B cell (primary cell): Measurements from ENCODE around the gene DDX54. TPM values are rescaled to one million over a fixed set of nuclear protein-coding genes. Genes with fewer than 3 reads are reported as not detected.

Experiments
- ATAC-seq: fragments of 200-7000 bp; cut with Tn5 transposase; one replicate; pipeline ENCODE4 v1.10.0; 2021; ENCODE audit warnings: low read depth, mild to moderate bottlenecking, moderate number of reproducible peaks, moderate library complexity
- CTCF ChIA-PET: fragments of 350-600 bp; sonication (Branson Sonifier 250); formaldehyde crosslinking; loops from one replicate; lab custom pipeline; 2021; ENCODE audit warnings: antibody characterized with exemption, inconsistent platforms; lab: Charles Lee
- POLR2A ChIA-PET: fragments of 350-600 bp; sonication (Branson Sonifier 250); formaldehyde crosslinking; loops from one replicate; lab custom pipeline; 2021; ENCODE audit warnings: antibody characterized with exemption; lab: Charles Lee
- DNase-seq: peaks from one replicate; pipeline ENCODE4 v3.0.0; 2013
- H2AFZ ChIP-seq: 2 replicates; pipeline ENCODE4 v1.6.1; 2012; ENCODE audit warnings: mild to moderate bottlenecking, low read depth, low read length; ENCODE audit not compliant: insufficient read depth, poor library complexity, severe bottlenecking
- H3K27ac ChIP-seq, 2 donors: 1 replicate in 1 of 2; 2 replicates in 1 of 2; pipeline ENCODE4 v1.5.1; 2012 to 2013; ENCODE audit warnings: low read length in 2 of 2, mild to moderate bottlenecking in 2 of 2, moderate library complexity in 1 of 2
- H3K27me3 ChIP-seq, 4 experiments: fragments of 200-600 bp in 1 of 4; sonication (generic) in 1 of 4; replicated peaks in 1 of 4; 1 replicate in 2 of 4; 2 replicates in 2 of 4; pipeline versions ENCODE4 v1.6.1 to v1.7.0; 2013 to 2016; ENCODE audit warnings: low read length in 3 of 4, mild to moderate bottlenecking in 2 of 4, mixed read lengths in 1 of 4, moderate library complexity in 1 of 4; ENCODE audit not compliant: insufficient read depth in 4 of 4, control insufficient read depth in 3 of 4; ENCODE audit errors: control extremely low read depth in 1 of 4
- H3K36me3 ChIP-seq, 2 experiments: replicated peaks in 1 of 2; 1 replicate in 1 of 2; 2 replicates in 1 of 2; pipeline versions ENCODE4 v1.6.1 to v1.7.1; 2013; ENCODE audit warnings: low read length in 1 of 2; ENCODE audit not compliant: insufficient read depth in 2 of 2, control insufficient read depth in 1 of 2; ENCODE audit errors: control extremely low read depth in 1 of 2, extremely low read depth in 1 of 2
- H3K4me1 ChIP-seq, 2 donors: fragments of 200-600 bp in 1 of 2; sonication (generic) in 1 of 2; 1 replicate in 1 of 2; 2 replicates in 1 of 2; pipeline versions ENCODE4 v1.5.1 to v1.6.1; 2013 to 2017; ENCODE audit warnings: low read length in 2 of 2; ENCODE audit not compliant: control insufficient read depth in 2 of 2, insufficient read depth in 2 of 2
- H3K4me2 ChIP-seq: replicated peaks from 2 replicates; pipeline ENCODE3; 2012; ENCODE audit warnings: mild to moderate bottlenecking, low read depth, low read length; ENCODE audit not compliant: poor library complexity, severe bottlenecking
- H3K4me3 ChIP-seq, 5 experiments: fragments of 200-600 bp in 1 of 5; sonication (generic) in 1 of 5; 1 replicate in 3 of 5; 2 replicates in 2 of 5; pipeline versions ENCODE4 v1.5.1 to v1.7.0; 2011 to 2016; ENCODE audit warnings: low read length in 4 of 5, mild to moderate bottlenecking in 4 of 5, low read depth in 2 of 5, control low read depth in 1 of 5, moderate library complexity in 1 of 5; ENCODE audit not compliant: insufficient read depth in 1 of 5; ENCODE audit errors: control extremely low read depth in 1 of 5, extremely low read depth in 1 of 5
- H3K79me2 ChIP-seq: fragments of 200-600 bp; sonication (generic); one replicate; pipeline ENCODE4 v1.6.0; 2016; ENCODE audit warnings: low read length; ENCODE audit not compliant: control insufficient read depth, insufficient read depth
- H3K9ac ChIP-seq: fragments of 200-600 bp; sonication (generic); 2 replicates; pipeline ENCODE4 v1.6.1; 2017; ENCODE audit warnings: mild to moderate bottlenecking, low read length, moderate library complexity
- H3K9me3 ChIP-seq, 3 donors: one replicate each; pipeline versions ENCODE4 v1.6.1 to v1.7.1; 2013; ENCODE audit warnings: low read length in 2 of 3; ENCODE audit not compliant: control insufficient read depth in 2 of 3, insufficient read depth in 1 of 3; ENCODE audit errors: control extremely low read depth in 1 of 3
- H4K20me1 ChIP-seq: 2 replicates; pipeline ENCODE4 v1.6.0; 2012; ENCODE audit warnings: mild to moderate bottlenecking, low read length; ENCODE audit not compliant: insufficient read depth, control insufficient read depth, poor library complexity, severe bottlenecking
- H3K27ac Mint-ChIP-seq: one replicate; pipeline ENCODE4 v1.8.0; 2021; ENCODE audit warnings: mixed read lengths
- H3K27me3 Mint-ChIP-seq: one replicate; pipeline ENCODE4 v1.8.0; 2021; ENCODE audit warnings: mixed read lengths
- H3K4me1 Mint-ChIP-seq: one replicate; pipeline ENCODE4 v1.8.0; 2021; ENCODE audit warnings: mixed read lengths
- H3K4me3 Mint-ChIP-seq: one replicate; pipeline ENCODE4 v1.8.0; 2021; ENCODE audit warnings: mixed read lengths
- H3K9me3 Mint-ChIP-seq: one replicate; pipeline ENCODE4 v1.8.0; 2022; ENCODE audit warnings: mixed read lengths; ENCODE audit not compliant: insufficient read depth
- EZH2 ChIP-seq: IDR thresholded peaks from 2 replicates; pipeline ENCODE4 v1.6.1; 2012; ENCODE audit warnings: borderline replicate concordance, low read depth, mild to moderate bottlenecking, moderate library complexity, low read length; ENCODE audit not compliant: insufficient read depth, poor library complexity, severe bottlenecking
- WGBS: methylation state at CpG from one replicate; pipeline ENCODE4 v1.1.5; 2013; ENCODE audit warnings: missing lambda C conversion rate; ENCODE audit not compliant: insufficient coverage; 5-methylcytosine and 5-hydroxymethylcytosine counted together
- intact Hi-C: fragments of 100-400 bp; cut with micrococcal nuclease; formaldehyde crosslinking; loops from one replicate; pipeline ENCODE4 v1.10.0; 2022
- polyA plus RNA-seq: library from polyadenylated mRNA; depleted of rRNA; stranded (reverse); fragments of >200 nt; gene quantifications from 2 replicates; pipeline ENCODE4 v1.2.3, GENCODE V29; 2012
- total RNA-seq, 2 donors: library from RNA; stranded (reverse); fragments of 120-200 nt in 1 of 2; gene quantifications; 1 replicate in 1 of 2; 2 replicates in 1 of 2; pipeline versions ENCODE4 v1.2.3 to v1.2.4, GENCODE V29; 2013 to 2022
- TF ChIP-seq, protein P1 (sequence below): fragments of 200-600 bp; IDR thresholded peaks from one replicate; pipeline ENCODE4 v1.8.0; 2022; ENCODE audit warnings: antibody characterized with exemption, mild to moderate bottlenecking

DDX54 gene
- total and polyA plus RNA-seq, 2 donors (not counting 1 experiment from before 2014, with no cell fraction given), result 55.4 to 101 TPM

GRCh38 chr12:113130457-113131135 lies 54.7 kb downstream of the DDX54 start:
- H3K27ac ChIP-seq, result no peak overlapping the region
- H3K36me3 ChIP-seq, result no peaks in the 10 kb centered on the region
- no peaks in the 10 kb centered on the region for H3K79me2 ChIP-seq
- no peak overlapping the region for H3K4me3 ChIP-seq
- TF ChIP-seq, protein P1, sequence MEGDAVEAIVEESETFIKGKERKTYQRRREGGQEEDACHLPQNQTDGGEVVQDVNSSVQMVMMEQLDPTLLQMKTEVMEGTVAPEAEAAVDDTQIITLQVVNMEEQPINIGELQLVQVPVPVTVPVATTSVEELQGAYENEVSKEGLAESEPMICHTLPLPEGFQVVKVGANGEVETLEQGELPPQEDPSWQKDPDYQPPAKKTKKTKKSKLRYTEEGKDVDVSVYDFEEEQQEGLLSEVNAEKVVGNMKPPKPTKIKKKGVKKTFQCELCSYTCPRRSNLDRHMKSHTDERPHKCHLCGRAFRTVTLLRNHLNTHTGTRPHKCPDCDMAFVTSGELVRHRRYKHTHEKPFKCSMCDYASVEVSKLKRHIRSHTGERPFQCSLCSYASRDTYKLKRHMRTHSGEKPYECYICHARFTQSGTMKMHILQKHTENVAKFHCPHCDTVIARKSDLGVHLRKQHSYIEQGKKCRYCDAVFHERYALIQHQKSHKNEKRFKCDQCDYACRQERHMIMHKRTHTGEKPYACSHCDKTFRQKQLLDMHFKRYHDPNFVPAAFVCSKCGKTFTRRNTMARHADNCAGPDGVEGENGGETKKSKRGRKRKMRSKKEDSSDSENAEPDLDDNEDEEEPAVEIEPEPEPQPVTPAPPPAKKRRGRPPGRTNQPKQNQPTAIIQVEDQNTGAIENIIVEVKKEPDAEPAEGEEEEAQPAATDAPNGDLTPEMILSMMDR, result no peak
- TF ChIP-seq EZH2, result no peak
- H3K27me3 ChIP-seq, result peaks cover 0 to 12% (median 3%) of the 10 kb centered on the region in 4 experiments
- Mint-ChIP-seq H3K9me3 (no peaks in the 10 kb centered on the region), H3K4me3 (peak overlapping the region; percentile 42), H3K27ac (peak overlapping the region; percentile 37), H3K27me3 (no peaks in the 10 kb centered on the region), H3K4me1 (peaks cover 35% of the 10 kb centered on the region)
- H3K9ac ChIP-seq, result no peak overlapping the region
- DNase-seq, result peak; percentile 73
- WGBS, result 32% methylated on average over 10 of the region's 18 CpGs
- peaks cover 22 to 27% of the 10 kb centered on the region in 2 donors for H3K4me1 ChIP-seq
- intact Hi-C loops, result loop anchor here (2.0 to 5.0 kb wide), 2 partner anchors 38 to 44 kb away; no protein-coding TSS in a partner anchor
- no peak overlapping the region for H2AFZ ChIP-seq
- peak overlapping the region; percentile 46 for H3K4me2 ChIP-seq
- ATAC-seq, result peak; percentile 96
- ChIA-PET CTCF (interaction anchor here (0.6 to 3.7 kb wide), 5 partner anchors 19 to 79 kb away, joined by 3 to 26 read pairs (median 4); partner anchors contain the start of gene CFAP73), POLR2A (interaction anchor here (0.7 to 1.2 kb wide), 3 partner anchors 24 to 43 kb away, joined by 3 read pairs; no protein-coding TSS in a partner anchor)
- no peaks in the 10 kb centered on the region for H4K20me1 ChIP-seq
- H3K9me3 ChIP-seq, result no peaks in the 10 kb centered on the region
